ENCODE data around the gene AQP1. TPM values are rescaled to one million over a fixed set of nuclear protein-coding genes. Genes with fewer than 3 reads are reported as not detected.
A peak's percentile ranks its signal among the peaks of the same experiment; 100 is the strongest.

The AQP1 gene
- total and polyA plus RNA-seq, 2 of the 8 experiments (the other 6 are each of a cell fraction or from before 2014, with no cell fraction given): 0.18 to 0.19 TPM

DNA sequence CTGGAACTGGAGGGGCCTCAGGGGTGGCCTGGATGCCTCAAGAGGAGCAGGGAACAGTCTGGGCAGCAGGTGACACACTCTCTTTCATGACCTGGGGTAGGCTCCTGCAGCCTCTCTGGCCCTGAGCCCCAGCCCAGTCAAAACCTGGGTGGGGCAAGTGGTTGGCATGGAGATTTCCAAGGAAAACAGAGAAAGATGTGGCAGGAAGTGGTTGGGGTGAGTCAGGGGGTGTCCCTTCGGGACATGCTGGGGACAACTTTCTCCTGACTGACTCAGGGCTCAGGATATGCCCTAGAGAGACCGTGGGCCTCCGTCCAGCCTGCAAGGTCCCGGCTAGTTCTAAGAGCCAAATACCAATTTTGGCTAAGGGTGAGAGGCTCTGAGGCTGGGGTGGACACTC, 2.9 kb downstream of the AQP1 start:
- Histone ChIP-seq H2BK5ac (ENCODE audit: low read depth, low read length) (no peak overlapping the region), H3K27ac (ENCODE audit: low read depth, low read length) (no peak overlapping the region), H2AK5ac (ENCODE audit: low read depth, low read length) (no peak overlapping the region), H3K23ac (ENCODE audit: insufficient read length) (no peak overlapping the region), H2AFZ (ENCODE audit: low read length) (no peak overlapping the region), H3K27me3 (replicated peaks in 1 of 4; ENCODE audit: control insufficient read depth in 3 of 4, extremely low read depth in 1 of 4, insufficient read depth in 3 of 4, low read length in 3 of 4) (no peaks in the 10 kb centered on the region), H3K56ac (replicated peaks; ENCODE audit: insufficient read length, low read depth, low read length) (no peak overlapping the region), H2BK20ac (ENCODE audit: low read length) (no peak overlapping the region), H3K23me2 (ENCODE audit: low read depth, low read length) (no peaks in the 10 kb centered on the region; the same call in 1 of the 2 replicates), H3K18ac (ENCODE audit: extremely low read depth, low read length) (no peak overlapping the region), H3K14ac (ENCODE audit: insufficient read length) (no peak overlapping the region), H4K8ac (ENCODE audit: extremely low read depth, insufficient read depth, low read length) (no peak overlapping the region), H3K4ac (replicated peaks; ENCODE audit: insufficient read length, low read depth, low read length) (no peak overlapping the region), H3K79me1 (ENCODE audit: low read depth, low read length) (no peaks in the 10 kb centered on the region), H4K20me1 (replicated peaks in 1 of 2; ENCODE audit: control insufficient read depth in 1 of 2, insufficient read depth in 2 of 2, low read length in 2 of 2) (peaks cover 0 to 2% of the 10 kb centered on the region in 2 experiments), H2BK12ac (ENCODE audit: low read depth, low read length) (0 out of 2 replicates have a peak overlapping the region, but pooled peaks have one; percentile 17), H2BK15ac (ENCODE audit: low read length) (no peak overlapping the region), H3K4me1 (replicated peaks in 1 of 4; ENCODE audit: control insufficient read depth in 3 of 4, insufficient read depth in 4 of 4, low read length in 3 of 4) (peaks cover 0 to 13% (median 4%) of the 10 kb centered on the region in 4 experiments; a peak in 4 of 7 replicates), H3K79me2 (ENCODE audit: control insufficient read depth in 1 of 2, insufficient read depth in 2 of 2, low read length in 2 of 2) (no peaks in the 10 kb centered on the region), H3K9me3 (ENCODE audit: insufficient read depth in 2 of 2, low read depth in 1 of 2, low read length in 1 of 2) (no peaks in the 10 kb centered on the region), H3K36me3 (ENCODE audit: control insufficient read depth in 2 of 4, insufficient read depth in 4 of 4, low read length in 3 of 4) (no peaks in the 10 kb centered on the region), H3K4me2 (ENCODE audit: insufficient read depth in 1 of 2, low read depth in 2 of 2, low read length in 2 of 2) (no peak overlapping the region), H3K4me3 (ENCODE audit: extremely low read depth in 1 of 4, insufficient read depth in 2 of 4, low read depth in 3 of 4, low read length in 4 of 4) (no peak overlapping the region), H4K5ac (ENCODE audit: insufficient read length, low read depth, low read length) (no peak overlapping the region), H2BK120ac (replicated peaks; ENCODE audit: low read depth, low read length) (no peak overlapping the region), H3K9ac (replicated peaks in 1 of 4; ENCODE audit: extremely low read depth in 1 of 4, low read depth in 3 of 4, low read length in 3 of 4) (no peak overlapping the region), H4K91ac (replicated peaks; ENCODE audit: insufficient read length, low read length) (no peak overlapping the region)
- CTCF ChIA-PET (ENCODE audit: partially characterized antibody): interaction anchor here (0.6 to 7.4 kb wide), 3 partner anchors 22 to 143 kb away, joined by 3 to 55 read pairs (median 4); no protein-coding TSS in a partner anchor
- 91% methylated on average over 4 of the region's 4 CpGs; no CpG with 5 or more reads in 1 of the 2 experiments for WGBS, 2 experiments (ENCODE audit: extremely low coverage in 1 of 2, insufficient coverage in 1 of 2, insufficient read length in 1 of 2, insufficient replicate concordance in 2 of 2, low coverage in 1 of 2, low lambda C conversion rate in 2 of 2, missing lambda C conversion rate in 1 of 2)
- TF ChIP-seq RXRA (IDR thresholded peaks at IDR 0.05; ENCODE audit: insufficient read depth, low read depth, low read length) (no peak), RFX5 (IDR thresholded peaks at IDR 0.05; ENCODE audit: borderline replicate concordance, low read depth, low read length) (no peak), RAD21 (IDR thresholded peaks at IDR 0.05 in 1 of 2, conservative IDR thresholded peaks at IDR 0.05 in 1 of 2; ENCODE audit: low read depth in 2 of 2, low read length in 2 of 2) (no peak), RBBP5 (IDR thresholded peaks at IDR 0.05; ENCODE audit: borderline replicate concordance, low read depth, low read length) (no peak), SAP30 (IDR thresholded peaks at IDR 0.05; ENCODE audit: insufficient read depth, insufficient replicate concordance, low read length) (no peak), CEBPB (IDR thresholded peaks at IDR 0.05; ENCODE audit: low read depth, low read length) (no peak), BACH1 (IDR thresholded peaks at IDR 0.05; ENCODE audit: low read length) (no peak)
- TF ChIP-seq, protein P1, sequence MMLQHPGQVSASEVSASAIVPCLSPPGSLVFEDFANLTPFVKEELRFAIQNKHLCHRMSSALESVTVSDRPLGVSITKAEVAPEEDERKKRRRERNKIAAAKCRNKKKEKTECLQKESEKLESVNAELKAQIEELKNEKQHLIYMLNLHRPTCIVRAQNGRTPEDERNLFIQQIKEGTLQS (IDR thresholded peaks at IDR 0.05; ENCODE audit: insufficient read depth, low read depth, low read length): no peak
- FAIRE-seq (no peak), DNase-seq (ENCODE audit: low read depth in 1 of 2, low spot score in 2 of 2) (no peak)
- POLR2A ChIA-PET (ENCODE audit: partially characterized antibody): no interaction called here
